Immature natural killer cell (primary cell): Measurements from ENCODE around the gene MEA1. TPM values are rescaled to one million over a fixed set of nuclear protein-coding genes. Genes with fewer than 3 reads are reported as not detected.
"Not testable (repeated sequence)": the region's sequence is repeated elsewhere in the genome, so short reads cannot be mapped to it uniquely, and the experiment has no call there.

Experiments used
- DNase-seq, 3 donors: peaks; one replicate each; pipeline ENCODE4 v3.0.0; 2022; ENCODE audit warnings: mixed read lengths in 1 of 3
- H3K27ac Mint-ChIP-seq, 6 donors: one replicate each; pipeline ENCODE4 v1.8.0; 2020; ENCODE audit warnings: mixed read lengths in 6 of 6, mild to moderate bottlenecking in 5 of 6, inconsistent platforms in 4 of 6, moderate library complexity in 3 of 6
- H3K27me3 Mint-ChIP-seq, 3 donors: one replicate each; pipeline ENCODE4 v1.8.0; 2020 to 2021; ENCODE audit warnings: low read depth in 3 of 3, mild to moderate bottlenecking in 3 of 3, mixed read lengths in 3 of 3, moderate library complexity in 3 of 3, inconsistent platforms in 1 of 3
- H3K36me3 Mint-ChIP-seq, 3 donors: one replicate each; pipeline ENCODE4 v1.8.0; 2020; ENCODE audit warnings: mixed read lengths in 3 of 3, inconsistent platforms in 2 of 3, mild to moderate bottlenecking in 2 of 3
- H3K4me1 Mint-ChIP-seq, 2 donors: one replicate each; pipeline ENCODE4 v1.8.0; 2020; ENCODE audit warnings: inconsistent platforms in 2 of 2, mild to moderate bottlenecking in 2 of 2, mixed read lengths in 2 of 2, moderate library complexity in 1 of 2
- H3K4me3 Mint-ChIP-seq, 5 donors: one replicate each; pipeline ENCODE4 v1.8.0; 2020; ENCODE audit warnings: mild to moderate bottlenecking in 5 of 5, mixed read lengths in 5 of 5, inconsistent platforms in 3 of 5, moderate library complexity in 3 of 5
- H3K9me3 Mint-ChIP-seq, 6 donors: one replicate each; pipeline ENCODE4 v1.8.0; 2020; ENCODE audit warnings: mild to moderate bottlenecking in 6 of 6, mixed read lengths in 6 of 6, inconsistent platforms in 4 of 6, moderate library complexity in 3 of 6
- polyA plus RNA-seq, 3 donors: library from polyadenylated mRNA; unstranded; fragments of 300-500 nt; fragmentation: Illumina TruSeq; gene quantifications; one replicate each; pipeline ENCODE4 v1.2.3, GENCODE V29; 2021

Gene MEA1
- polyA plus RNA-seq, 3 donors from 2014 or later: 92.4 to 157 (median 97.6) TPM

GRCh38 chr6:43052842-43053544 lies 39.2 kb upstream of the MEA1 start:
- H3K36me3 Mint-ChIP-seq: peaks cover 7 to 18% (median 9%) of the 10 kb centered on the region in 3 donors
- H3K4me1 Mint-ChIP-seq: peaks cover 37 to 53% of the 10 kb centered on the region in 2 donors

GRCh38 chr6:43052225-43052841 lies 38.6 kb upstream of the MEA1 start:
- Mint-ChIP-seq H3K4me3 (peak overlapping the region; percentile 91 to 96 (median 93)), H3K4me1 (peaks cover 35 to 50% of the 10 kb centered on the region in 2 donors), H3K27me3 (peaks cover 1 to 7% (median 4%) of the 10 kb centered on the region in 3 donors), H3K36me3 (peaks cover 7 to 21% (median 14%) of the 10 kb centered on the region in 3 donors), H3K27ac (peak overlapping the region; percentile 92 to 97 (median 94)), H3K9me3 (no peaks in the 10 kb centered on the region)
- DNase-seq: no peak

More at GRCh38 chr6:43052842-43053544, 39.2 kb upstream of the MEA1 start:
- no peak for DNase-seq
- Mint-ChIP-seq H3K9me3 (no peaks in the 10 kb centered on the region), H3K4me3 (peak overlapping the region; percentile 91 to 96 (median 93)), H3K27ac (peak overlapping the region; percentile 92 to 97 (median 94)), H3K27me3 (peaks cover 1 to 7% (median 4%) of the 10 kb centered on the region in 3 donors)

GRCh38 chr6:43050981-43051380 lies 37.2 kb upstream of the MEA1 start:
- Mint-ChIP-seq H3K36me3 (peaks cover 7 to 20% (median 16%) of the 10 kb centered on the region in 3 donors), H3K27me3 (peaks cover 1 to 7% (median 4%) of the 10 kb centered on the region in 3 donors), H3K9me3 (no peaks in the 10 kb centered on the region), H3K4me1 (peaks cover 32 to 46% of the 10 kb centered on the region in 2 donors), H3K27ac (peak overlapping the region in 3 of 6 donors; percentile 8 to 29 (median 18)), H3K4me3 (no peak overlapping the region)
- no peak for DNase-seq

- H3K36me3 Mint-ChIP-seq: peaks cover 7 to 23% (median 11%) of the 10 kb centered on the region in 3 donors
- DNase-seq: no peak
- no peaks in the 10 kb centered on the region for H3K9me3 Mint-ChIP-seq
- no peak overlapping the region for H3K27ac Mint-ChIP-seq
- H3K4me1 Mint-ChIP-seq: peaks cover 16 to 25% of the 10 kb centered on the region in 2 donors
- H3K4me3 Mint-ChIP-seq: no peak overlapping the region
- peaks cover 1 to 7% (median 5%) of the 10 kb centered on the region in 3 donors for H3K27me3 Mint-ChIP-seq
These were observed 34.3 kb upstream of the MEA1 start for GRCh38 chr6:43047998-43048397.

GRCh38 chr6:43045371-43045930 lies 31.7 kb upstream of the MEA1 start:
- peaks cover 4 to 29% (median 15%) of the 10 kb centered on the region in 3 donors for H3K36me3 Mint-ChIP-seq
- no peak overlapping the region for H3K4me3 Mint-ChIP-seq
- no peak overlapping the region for H3K27ac Mint-ChIP-seq
- peaks cover 1 to 4% (median 2%) of the 10 kb centered on the region in 3 donors for H3K27me3 Mint-ChIP-seq
- no peak for DNase-seq
- peaks cover under 1 to 5% of the 10 kb centered on the region in 2 donors for H3K4me1 Mint-ChIP-seq
- no peaks in the 10 kb centered on the region for H3K9me3 Mint-ChIP-seq

GRCh38 chr6:43043310-43043709 lies 29.6 kb upstream of the MEA1 start:
- H3K36me3 Mint-ChIP-seq: peaks cover 0 to 25% (median 16%) of the 10 kb centered on the region in 3 donors

GRCh38 chr6:43041475-43041874 lies 27.7 kb upstream of the MEA1 start:
- not testable (repeated sequence) for H3K4me3 Mint-ChIP-seq, DNase-seq, H3K9me3 Mint-ChIP-seq, H3K4me1 Mint-ChIP-seq, H3K27me3 Mint-ChIP-seq, H3K27ac Mint-ChIP-seq
- peaks cover 0 to 23% (median 12%) of the 10 kb centered on the region in 3 donors for H3K36me3 Mint-ChIP-seq

More at GRCh38 chr6:43043310-43043709, 29.6 kb upstream of the MEA1 start:
- Mint-ChIP-seq H3K27ac (peak overlapping the region in 2 of 6 donors; percentile 39 to 56), H3K27me3 (peaks cover 0 to 2% (median 2%) of the 10 kb centered on the region in 3 donors), H3K9me3 (no peaks in the 10 kb centered on the region), H3K4me1 (no peaks in the 10 kb centered on the region), H3K4me3 (no peak overlapping the region)
- no peak for DNase-seq

- no peak overlapping the region for H3K4me3 Mint-ChIP-seq
- no peak overlapping the region for H3K27ac Mint-ChIP-seq
- DNase-seq: no peak
- H3K27me3 Mint-ChIP-seq: peaks cover 0 to 2% (median 2%) of the 10 kb centered on the region in 3 donors
- H3K9me3 Mint-ChIP-seq: no peaks in the 10 kb centered on the region
- H3K4me1 Mint-ChIP-seq: no peaks in the 10 kb centered on the region
- H3K36me3 Mint-ChIP-seq: peaks cover 0 to 23% (median 12%) of the 10 kb centered on the region in 3 donors
These were observed 27.0 kb upstream of the MEA1 start for GRCh38 chr6:43040542-43041257.

- peaks cover 0 to 16% (median 12%) of the 10 kb centered on the region in 3 donors for H3K36me3 Mint-ChIP-seq
These were observed 25.0 kb upstream of the MEA1 start for GRCh38 chr6:43038727-43039126.

GRCh38 chr6:43037706-43038105 lies 24.0 kb upstream of the MEA1 start:
- no peak overlapping the region for H3K4me3 Mint-ChIP-seq
- no peaks in the 10 kb centered on the region for H3K9me3 Mint-ChIP-seq
- H3K36me3 Mint-ChIP-seq: peaks cover 0 to 15% (median 11%) of the 10 kb centered on the region in 3 donors
- H3K27ac Mint-ChIP-seq: no peak overlapping the region
- DNase-seq: no peak
- peaks cover 0 to 2% (median 0%) of the 10 kb centered on the region in 3 donors for H3K27me3 Mint-ChIP-seq
- no peaks in the 10 kb centered on the region for H3K4me1 Mint-ChIP-seq

More at GRCh38 chr6:43038727-43039126, 25.0 kb upstream of the MEA1 start:
- DNase-seq: no peak
- no peak overlapping the region for H3K4me3 Mint-ChIP-seq
- H3K9me3 Mint-ChIP-seq: no peaks in the 10 kb centered on the region
- H3K27ac Mint-ChIP-seq: peak overlapping the region in 1 of 6 donors; percentile 31
- no peaks in the 10 kb centered on the region for H3K4me1 Mint-ChIP-seq
- H3K27me3 Mint-ChIP-seq: peaks cover 0 to 2% (median 0%) of the 10 kb centered on the region in 3 donors

GRCh38 chr6:43037197-43037596 lies 23.5 kb upstream of the MEA1 start:
- peaks cover 0 to 11% (median 8%) of the 10 kb centered on the region in 3 donors for H3K36me3 Mint-ChIP-seq
- DNase-seq: no peak
- H3K27me3 Mint-ChIP-seq: peaks cover 0 to 2% (median 0%) of the 10 kb centered on the region in 3 donors
- no peak overlapping the region for H3K4me3 Mint-ChIP-seq
- H3K4me1 Mint-ChIP-seq: no peaks in the 10 kb centered on the region
- peak overlapping the region in 2 of 6 donors; percentile 0 to 18 for H3K27ac Mint-ChIP-seq
- no peaks in the 10 kb centered on the region for H3K9me3 Mint-ChIP-seq

- Mint-ChIP-seq H3K9me3 (no peaks in the 10 kb centered on the region), H3K36me3 (peaks cover 0 to 11% (median 9%) of the 10 kb centered on the region in 3 donors), H3K27me3 (peaks cover 0 to 2% (median 0%) of the 10 kb centered on the region in 3 donors), H3K27ac (no peak overlapping the region), H3K4me3 (no peak overlapping the region), H3K4me1 (no peaks in the 10 kb centered on the region)
- no peak for DNase-seq
These were observed 23.0 kb upstream of the MEA1 start for GRCh38 chr6:43036712-43037111.

- Mint-ChIP-seq H3K9me3 (no peaks in the 10 kb centered on the region), H3K36me3 (peaks cover 0 to 13% (median 12%) of the 10 kb centered on the region in 3 donors), H3K4me3 (no peak overlapping the region), H3K27me3 (peaks cover 0 to 2% (median 0%) of the 10 kb centered on the region in 3 donors), H3K27ac (peak overlapping the region in 3 of 6 donors; percentile 21 to 49 (median 48)), H3K4me1 (no peaks in the 10 kb centered on the region)
- no peak for DNase-seq
These were observed 21.9 kb upstream of the MEA1 start for GRCh38 chr6:43035495-43036194.
